Measurements from ENCODE around the gene MLLT10.

MLLT10 gene

DNA sequence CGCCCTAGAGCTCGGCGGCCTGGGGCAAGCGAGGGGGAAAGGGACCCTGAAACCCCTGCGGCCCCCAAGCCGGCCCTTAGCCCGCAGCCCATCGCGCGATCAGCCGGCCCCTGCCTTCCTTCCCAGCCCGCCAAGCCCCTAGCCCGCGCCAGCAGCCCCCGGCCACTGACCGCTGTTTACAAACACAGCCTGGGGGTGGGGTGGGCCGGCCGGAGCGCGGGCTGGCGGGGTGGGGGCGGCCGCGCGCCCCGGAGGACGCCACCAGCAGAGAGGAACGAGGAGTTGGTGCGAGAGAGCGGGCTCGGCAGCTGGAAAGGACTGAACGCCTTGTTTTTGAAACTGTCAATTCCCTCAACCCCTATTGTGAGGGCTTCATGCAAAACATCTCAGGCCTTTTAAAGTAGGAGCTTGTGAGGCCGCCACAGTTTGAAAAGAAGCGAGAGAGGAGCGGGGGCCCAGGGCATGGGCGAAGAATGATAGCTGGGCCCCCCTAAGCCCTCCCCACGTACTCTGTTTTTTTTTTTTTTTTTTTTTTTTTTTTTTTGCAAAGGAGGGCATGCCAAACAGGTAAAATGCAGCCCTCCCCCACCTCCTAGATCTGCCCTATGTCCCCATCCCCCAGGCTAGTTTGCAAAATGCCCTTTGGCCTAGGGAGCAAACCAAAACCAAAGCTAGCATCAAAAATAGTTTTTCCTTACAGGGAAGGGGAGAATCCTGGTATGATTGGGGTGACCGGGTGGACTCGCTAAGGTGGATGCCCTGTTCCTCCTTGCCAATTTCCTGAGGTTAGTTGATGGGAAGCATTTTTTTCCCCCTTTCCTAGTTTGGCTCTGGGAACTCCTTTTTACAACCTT, 23.6 kb upstream of the MLLT10 start:
- TF ChIP-seq FOXP2 (optimal IDR thresholded peaks at IDR 0.05; ENCODE audit: borderline replicate concordance, extremely low read depth, extremely low read length, insufficient read depth) (peak; percentile 49), POLR2AphosphoS5 (IDR thresholded peaks at IDR 0.05; ENCODE audit: low read depth, low read length) (no peak; the same call in 1 of the 2 replicates)

DNA sequence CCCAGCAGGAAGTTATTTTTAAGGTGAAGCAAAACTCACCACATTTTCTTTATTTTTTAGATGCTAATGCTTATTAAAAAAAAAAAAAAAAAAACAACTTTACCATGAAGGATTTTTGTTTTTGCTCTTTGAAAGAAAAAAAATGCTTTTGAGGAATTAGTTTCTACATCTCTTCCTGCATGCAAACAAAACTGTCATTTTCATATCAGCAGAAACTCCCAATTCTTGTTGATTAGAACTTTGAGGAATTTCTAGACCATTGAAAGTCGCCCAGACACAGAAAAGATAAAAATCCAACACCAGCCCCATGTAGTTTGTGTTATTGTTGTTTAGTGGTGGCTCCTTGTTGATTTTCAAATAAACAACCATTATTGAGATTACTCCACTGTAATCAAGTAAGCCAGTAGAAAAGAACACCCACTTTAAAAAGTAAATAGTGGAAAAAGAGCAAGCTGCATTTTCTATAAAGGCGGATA, 22.9 kb upstream of the MLLT10 start:
- TF ChIP-seq SIN3A (IDR thresholded peaks at IDR 0.05; ENCODE audit: borderline replicate concordance, insufficient read depth, low read length) (no peak), FOXP2 (optimal IDR thresholded peaks at IDR 0.05; ENCODE audit: borderline replicate concordance, extremely low read depth, extremely low read length, insufficient read depth) (no peak), POLR2AphosphoS5 (IDR thresholded peaks at IDR 0.05; ENCODE audit: low read depth, low read length) (no peak), TAF1 (IDR thresholded peaks at IDR 0.05; ENCODE audit: borderline replicate concordance, insufficient read depth, low read length) (no peak), REST (IDR thresholded peaks at IDR 0.05; ENCODE audit: insufficient read depth in 1 of 2, low read depth in 2 of 2, low read length in 2 of 2) (no peak)

GRCh38 chr10:21511946-21512572, 22.0 kb upstream of the MLLT10 start:
- TF ChIP-seq POLR2AphosphoS5 (IDR thresholded peaks at IDR 0.05; ENCODE audit: low read depth, low read length) (no peak; the same call in 1 of the 2 replicates), TAF1 (IDR thresholded peaks at IDR 0.05; ENCODE audit: borderline replicate concordance, insufficient read depth, low read length) (no peak), SIN3A (IDR thresholded peaks at IDR 0.05; ENCODE audit: borderline replicate concordance, insufficient read depth, low read length) (no peak; the same call in 1 of the 2 replicates), FOXP2 (optimal IDR thresholded peaks at IDR 0.05; ENCODE audit: borderline replicate concordance, extremely low read depth, extremely low read length, insufficient read depth) (no peak), REST (IDR thresholded peaks at IDR 0.05; ENCODE audit: insufficient read depth in 1 of 2, low read depth in 2 of 2, low read length in 2 of 2) (no peak)

- TF ChIP-seq FOXP2 (optimal IDR thresholded peaks at IDR 0.05; ENCODE audit: borderline replicate concordance, extremely low read depth, extremely low read length, insufficient read depth) (no peak), SIN3A (IDR thresholded peaks at IDR 0.05; ENCODE audit: borderline replicate concordance, insufficient read depth, low read length) (peak; percentile 29; the same call in 1 of the 2 replicates)
Measured at GRCh38 chr10:21512573-21513404, 21.2 kb upstream of the MLLT10 start.

DNA sequence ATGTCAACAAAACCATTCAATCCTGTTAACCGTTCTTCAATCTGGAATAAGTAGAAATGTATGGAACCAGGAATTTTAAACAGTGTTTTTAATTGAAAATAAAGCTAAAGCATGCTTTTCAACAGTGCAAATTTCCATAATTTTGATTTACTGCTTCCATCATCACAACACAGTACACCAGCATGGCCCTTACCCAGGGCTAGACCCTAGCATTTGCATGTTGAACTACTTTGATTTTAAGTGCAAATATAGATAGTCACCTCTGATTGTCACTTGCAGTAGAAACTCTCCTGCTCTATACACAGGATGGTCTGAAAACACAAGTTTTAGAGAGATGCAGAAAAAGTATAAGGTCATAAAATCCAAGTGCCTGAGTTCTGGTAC, 20.6 kb upstream of the MLLT10 start:
- TF ChIP-seq TAF1 (IDR thresholded peaks at IDR 0.05; ENCODE audit: borderline replicate concordance, insufficient read depth, low read length) (no peak), POLR2AphosphoS5 (IDR thresholded peaks at IDR 0.05; ENCODE audit: low read depth, low read length) (no peak), SIN3A (IDR thresholded peaks at IDR 0.05; ENCODE audit: borderline replicate concordance, insufficient read depth, low read length) (no peak), REST (IDR thresholded peaks at IDR 0.05; ENCODE audit: insufficient read depth in 1 of 2, low read depth in 2 of 2, low read length in 2 of 2) (no peak), FOXP2 (optimal IDR thresholded peaks at IDR 0.05; ENCODE audit: borderline replicate concordance, extremely low read depth, extremely low read length, insufficient read depth) (no peak)
